Adrenal gland (tissue), 5 donors: ENCODE measurements around the gene EIPR1.

ENCODE experiments used
- POLR2A ChIP-seq, 2 donors: fragments of 450-650 bp; IDR thresholded peaks; one replicate each; pipeline ENCODE4 v1.6.1; 2017; ENCODE audit warnings: antibody characterized with exemption in 2 of 2, mild to moderate bottlenecking in 2 of 2, moderate library complexity in 1 of 2
- TF ChIP-seq, protein P1 (sequence below), 6 experiments: fragments of 450-650 bp in 4 of 6; fragments of 200-600 bp in 2 of 6; sonication (generic) in 1 of 6; IDR thresholded peaks; 1 replicate in 5 of 6; 2 replicates in 1 of 6; pipeline versions ENCODE4 v1.5.1 to v1.8.0; 2016 to 2021; ENCODE audit warnings: antibody characterized with exemption in 6 of 6, mild to moderate bottlenecking in 2 of 6, moderate library complexity in 1 of 6
- donor health status: DM: no; HTN: no; CAD: no.

DNA sequence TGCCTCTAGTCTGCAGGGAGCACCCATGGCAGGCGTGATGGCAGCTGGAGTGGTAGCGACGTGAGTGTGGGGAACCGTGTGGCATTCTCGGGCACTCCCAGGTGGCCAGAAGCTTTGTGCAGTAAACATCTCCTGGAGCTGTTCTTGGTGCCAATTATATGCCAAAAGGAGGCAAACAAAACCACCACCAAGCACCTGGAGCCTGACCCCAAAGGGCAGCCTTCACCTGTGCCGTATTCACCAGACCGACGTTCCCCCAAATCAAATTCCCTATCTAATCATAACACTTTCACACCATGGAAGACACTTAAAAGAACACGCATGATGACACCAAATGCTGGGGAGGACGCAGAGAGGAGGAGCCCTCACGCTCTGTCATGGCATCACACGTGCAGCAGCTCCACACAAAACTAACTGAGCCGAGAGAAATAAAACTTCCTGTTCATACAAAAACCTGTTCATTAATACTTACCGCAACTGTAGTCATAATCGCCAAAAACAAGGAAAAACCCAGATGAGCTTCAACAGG lies 123.6 kb downstream of the EIPR1 start:
- no peak for TF ChIP-seq POLR2A (IDR thresholded peaks at IDR 0.05)
- TF ChIP-seq, protein P1, sequence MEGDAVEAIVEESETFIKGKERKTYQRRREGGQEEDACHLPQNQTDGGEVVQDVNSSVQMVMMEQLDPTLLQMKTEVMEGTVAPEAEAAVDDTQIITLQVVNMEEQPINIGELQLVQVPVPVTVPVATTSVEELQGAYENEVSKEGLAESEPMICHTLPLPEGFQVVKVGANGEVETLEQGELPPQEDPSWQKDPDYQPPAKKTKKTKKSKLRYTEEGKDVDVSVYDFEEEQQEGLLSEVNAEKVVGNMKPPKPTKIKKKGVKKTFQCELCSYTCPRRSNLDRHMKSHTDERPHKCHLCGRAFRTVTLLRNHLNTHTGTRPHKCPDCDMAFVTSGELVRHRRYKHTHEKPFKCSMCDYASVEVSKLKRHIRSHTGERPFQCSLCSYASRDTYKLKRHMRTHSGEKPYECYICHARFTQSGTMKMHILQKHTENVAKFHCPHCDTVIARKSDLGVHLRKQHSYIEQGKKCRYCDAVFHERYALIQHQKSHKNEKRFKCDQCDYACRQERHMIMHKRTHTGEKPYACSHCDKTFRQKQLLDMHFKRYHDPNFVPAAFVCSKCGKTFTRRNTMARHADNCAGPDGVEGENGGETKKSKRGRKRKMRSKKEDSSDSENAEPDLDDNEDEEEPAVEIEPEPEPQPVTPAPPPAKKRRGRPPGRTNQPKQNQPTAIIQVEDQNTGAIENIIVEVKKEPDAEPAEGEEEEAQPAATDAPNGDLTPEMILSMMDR (IDR thresholded peaks at IDR 0.05), result no peak
